ENCODE measurements around the gene TFDP1.

Gene TFDP1

GRCh38 chr13:113582841-113583631, 1.5 kb upstream of the TFDP1 start:
- TF ChIP-seq CTCF (IDR thresholded peaks at IDR 0.05) = no peak

- TF ChIP-seq CTCF (IDR thresholded peaks at IDR 0.05) = no peak
Observed at GRCh38 chr13:113584870-113585671, 518 bp downstream of the TFDP1 start.

DNA sequence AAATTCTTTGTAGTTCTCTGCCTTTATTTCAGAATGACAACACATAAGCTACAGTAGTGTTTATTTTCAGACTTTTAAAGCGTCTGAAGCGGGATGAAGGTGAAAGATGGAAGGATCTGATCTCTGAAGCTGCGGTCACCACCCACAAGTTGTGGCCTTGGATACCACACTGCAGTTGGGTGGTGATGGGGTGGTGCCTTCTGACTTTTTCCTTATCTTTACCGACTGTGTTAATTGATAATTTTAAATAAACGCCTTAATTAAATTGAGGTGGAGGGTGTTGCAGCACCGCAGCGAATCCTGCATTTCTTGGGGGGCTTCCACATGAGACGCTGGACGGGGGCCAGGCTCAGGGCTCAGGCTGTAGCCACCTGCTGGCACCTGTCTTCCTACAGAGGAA, 1.3 kb downstream of the TFDP1 start:
- no peak for TF ChIP-seq CTCF (IDR thresholded peaks at IDR 0.05)

- no peak for TF ChIP-seq CTCF (IDR thresholded peaks at IDR 0.05)
Observed at GRCh38 chr13:113586661-113587479, 2.3 kb downstream of the TFDP1 start.

- TF ChIP-seq CTCF (IDR thresholded peaks at IDR 0.05) = no peak
Observed at GRCh38 chr13:113588394-113589111, 4.0 kb downstream of the TFDP1 start.

- no peak for TF ChIP-seq CTCF (IDR thresholded peaks at IDR 0.05)
Observed at GRCh38 chr13:113589251-113589960, 4.9 kb downstream of the TFDP1 start.
